H1 (cell line): ENCODE data around the gene UMOD. TPM values are rescaled to one million over a fixed set of nuclear protein-coding genes. Genes with fewer than 3 reads are reported as not detected.

Experiments used
- CTCF ChIA-PET: fragments of 300-600 bp; sonication (Branson Sonifier 250); formaldehyde crosslinking; loops from one replicate; lab custom pipeline; 2021; ENCODE audit not compliant: partially characterized antibody; lab: Charles Lee
- POLR2A ChIA-PET: fragments of 300-600 bp; sonication (Branson Sonifier 250); formaldehyde crosslinking; loops from one replicate; lab custom pipeline; 2021; ENCODE audit warnings: inconsistent platforms; ENCODE audit not compliant: partially characterized antibody; lab: Charles Lee
- DNase-seq, 2 experiments: peaks; one replicate each; pipeline versions ENCODE4 v3.0.0 to v3.0.0-alpha.2; 2010 to 2022; ENCODE audit warnings: low spot score in 2 of 2, low read depth in 1 of 2, mixed read lengths in 1 of 2
- FAIRE-seq: peaks from 2 replicates; lab custom pipeline; 2011; peaks lifted over from hg19 to GRCh38; lab: Jason Lieb, UNC
- H2AFZ ChIP-seq: 2 replicates; pipeline ENCODE4 v1.8.1; 2012; ENCODE audit warnings: low read length, inconsistent platforms
- H2AK5ac ChIP-seq: 2 replicates; pipeline ENCODE4 v1.6.1; 2013; ENCODE audit warnings: low read depth, low read length
- H2BK120ac ChIP-seq: replicated peaks from 2 replicates; pipeline ENCODE3; 2013; ENCODE audit warnings: low read depth, low read length, inconsistent platforms
- H2BK12ac ChIP-seq: 2 replicates; pipeline ENCODE4 v1.6.1; 2013; ENCODE audit warnings: low read depth, low read length
- H2BK15ac ChIP-seq: 2 replicates; pipeline ENCODE4 v1.6.1; 2013; ENCODE audit warnings: low read length
- H2BK20ac ChIP-seq: 2 replicates; pipeline ENCODE4 v1.6.1; 2013; ENCODE audit warnings: low read length
- H2BK5ac ChIP-seq: 2 replicates; pipeline ENCODE4 v1.6.1; 2013; ENCODE audit warnings: low read depth, low read length
- H3K14ac ChIP-seq: 2 replicates; pipeline ENCODE4 v1.6.1; 2013; ENCODE audit warnings: inconsistent platforms; ENCODE audit not compliant: insufficient read length
- H3K18ac ChIP-seq: 2 replicates; pipeline ENCODE4 v1.6.1; 2013; ENCODE audit warnings: low read length; ENCODE audit errors: extremely low read depth
- H3K23ac ChIP-seq: 2 replicates; pipeline ENCODE4 v1.6.1; 2013; ENCODE audit warnings: inconsistent platforms; ENCODE audit not compliant: insufficient read length
- H3K23me2 ChIP-seq: 2 replicates; pipeline ENCODE4 v1.6.1; 2013; ENCODE audit warnings: low read depth, low read length
- H3K27ac ChIP-seq: 2 replicates; pipeline ENCODE4 v1.6.1; 2011; ENCODE audit warnings: low read depth, low read length, inconsistent platforms
- H3K27me3 ChIP-seq, 4 experiments: replicated peaks in 1 of 4; 1 replicate in 1 of 4; 2 replicates in 3 of 4; pipeline versions ENCODE4 v1.6.1 to v1.8.1; 2011 to 2013; ENCODE audit warnings: low read length in 3 of 4, mild to moderate bottlenecking in 3 of 4, inconsistent platforms in 2 of 4, mixed read lengths in 2 of 4, moderate library complexity in 1 of 4; ENCODE audit not compliant: control insufficient read depth in 3 of 4, insufficient read depth in 3 of 4; ENCODE audit errors: extremely low read depth in 1 of 4
- H3K36me3 ChIP-seq, 4 experiments: 2 replicates each; pipeline versions ENCODE4 v1.6.1 to v1.8.1; 2011 to 2013; ENCODE audit warnings: mild to moderate bottlenecking in 4 of 4, low read length in 3 of 4, moderate library complexity in 2 of 4, control low read depth in 1 of 4, inconsistent platforms in 1 of 4; ENCODE audit not compliant: insufficient read depth in 4 of 4, control insufficient read depth in 2 of 4
- H3K4ac ChIP-seq: replicated peaks from 2 replicates; pipeline ENCODE3; 2013; ENCODE audit warnings: low read length, low read depth, mixed read lengths, inconsistent platforms; ENCODE audit not compliant: insufficient read length
- H3K4me1 ChIP-seq, 4 experiments: replicated peaks in 1 of 4; 1 replicate in 1 of 4; 2 replicates in 3 of 4; pipeline versions ENCODE4 v1.6.1 to v1.8.1; 2011 to 2013; ENCODE audit warnings: low read length in 3 of 4, inconsistent platforms in 2 of 4, mixed read lengths in 1 of 4; ENCODE audit not compliant: insufficient read depth in 4 of 4, control insufficient read depth in 3 of 4
- H3K4me2 ChIP-seq, 2 experiments: 2 replicates each; pipeline versions ENCODE4 v1.6.1 to v1.8.1; 2011 to 2013; ENCODE audit warnings: low read depth in 2 of 2, low read length in 2 of 2, control low read depth in 1 of 2, inconsistent platforms in 1 of 2, mild to moderate bottlenecking in 1 of 2; ENCODE audit not compliant: insufficient read depth in 1 of 2
- H3K4me3 ChIP-seq, 4 experiments: fragments of 200-600, 300-600 bp in 1 of 4; sonication (generic), shearing (Covaris generic), sonication (Bioruptor Twin) in 1 of 4; 2 replicates each; pipeline versions ENCODE4 v1.5.1 to v1.8.1; 2011 to 2016; ENCODE audit warnings: low read length in 4 of 4, low read depth in 3 of 4, control low read depth in 2 of 4, inconsistent platforms in 2 of 4, mild to moderate bottlenecking in 2 of 4, mixed read lengths in 1 of 4, moderate library complexity in 1 of 4; ENCODE audit not compliant: insufficient read depth in 2 of 4; ENCODE audit errors: extremely low read depth in 1 of 4
- H3K56ac ChIP-seq: replicated peaks from 2 replicates; pipeline ENCODE3; 2013; ENCODE audit warnings: low read depth, mild to moderate bottlenecking, mixed read lengths, low read length, inconsistent platforms; ENCODE audit not compliant: insufficient read length
- H3K79me1 ChIP-seq: 2 replicates; pipeline ENCODE4 v1.6.1; 2013; ENCODE audit warnings: low read depth, low read length, control low read depth
- H3K79me2 ChIP-seq, 2 experiments: 2 replicates each; pipeline versions ENCODE4 v1.6.1 to v1.8.1; 2012 to 2013; ENCODE audit warnings: low read length in 2 of 2, mild to moderate bottlenecking in 2 of 2, inconsistent platforms in 1 of 2; ENCODE audit not compliant: insufficient read depth in 2 of 2, control insufficient read depth in 1 of 2
- H3K9ac ChIP-seq, 4 experiments: replicated peaks in 1 of 4; 1 replicate in 1 of 4; 2 replicates in 3 of 4; pipeline versions ENCODE4 v1.6.1 to v1.8.1; 2011 to 2013; ENCODE audit warnings: low read depth in 3 of 4, low read length in 3 of 4, control low read depth in 2 of 4, mild to moderate bottlenecking in 2 of 4, moderate library complexity in 2 of 4, inconsistent platforms in 1 of 4; ENCODE audit errors: extremely low read depth in 1 of 4
- H3K9me3 ChIP-seq, 2 experiments: 2 replicates each; pipeline versions ENCODE4 v1.6.1 to v1.8.1; 2012 to 2013; ENCODE audit warnings: mild to moderate bottlenecking in 2 of 2, moderate library complexity in 2 of 2, control low read depth in 1 of 2, inconsistent platforms in 1 of 2, low read depth in 1 of 2, low read length in 1 of 2, mixed read lengths in 1 of 2; ENCODE audit not compliant: insufficient read depth in 2 of 2
- H4K20me1 ChIP-seq, 2 experiments: replicated peaks in 1 of 2; 2 replicates each; pipeline versions ENCODE3 to v1.8.1; 2011 to 2013; ENCODE audit warnings: inconsistent platforms in 2 of 2, low read length in 2 of 2, mild to moderate bottlenecking in 1 of 2; ENCODE audit not compliant: insufficient read depth in 2 of 2, control insufficient read depth in 1 of 2
- H4K5ac ChIP-seq: 2 replicates; pipeline ENCODE4 v1.6.1; 2013; ENCODE audit warnings: low read length, low read depth, mixed read lengths, inconsistent platforms; ENCODE audit not compliant: insufficient read length
- H4K8ac ChIP-seq: 2 replicates; pipeline ENCODE4 v1.8.0; 2013; ENCODE audit warnings: mild to moderate bottlenecking, moderate library complexity, low read length, inconsistent platforms; ENCODE audit not compliant: insufficient read depth; ENCODE audit errors: extremely low read depth
- H4K91ac ChIP-seq: replicated peaks from 2 replicates; pipeline ENCODE3; 2013; ENCODE audit warnings: low read length, mixed read lengths, inconsistent platforms; ENCODE audit not compliant: insufficient read length
- BRCA1 ChIP-seq: IDR thresholded peaks from 2 replicates; pipeline ENCODE4 v1.6.1; 2012; ENCODE audit warnings: low read depth, low read length, improper control_type of control experiment
- CEBPB ChIP-seq: IDR thresholded peaks from 2 replicates; pipeline ENCODE4 v1.6.1; 2012; ENCODE audit warnings: low read depth, low read length
- CHD1 ChIP-seq: IDR thresholded peaks from 2 replicates; pipeline ENCODE4 v1.6.1; 2012; ENCODE audit warnings: low read depth, low read length, improper control_type of control experiment
- CTCF ChIP-seq, 3 experiments: IDR thresholded peaks; 1 replicate in 2 of 3; 2 replicates in 1 of 3; pipeline versions ENCODE4 v1.5.1 to v1.6.1; 2011; ENCODE audit warnings: low read length in 3 of 3, mild to moderate bottlenecking in 3 of 3, inconsistent platforms in 2 of 3, low read depth in 1 of 3, moderate library complexity in 1 of 3; ENCODE audit not compliant: insufficient read depth in 1 of 3; ENCODE audit errors: control extremely low read depth in 1 of 3
- HDAC2 ChIP-seq, 2 experiments: fragments of 300-600 bp in 1 of 2; sonication (generic) in 1 of 2; IDR thresholded peaks; 2 replicates each; pipeline ENCODE4 v1.6.1; 2011 to 2012; ENCODE audit warnings: low read depth in 2 of 2, low read length in 2 of 2, mild to moderate bottlenecking in 2 of 2, moderate library complexity in 2 of 2, borderline replicate concordance in 1 of 2, inconsistent platforms in 1 of 2
- NANOG ChIP-seq: IDR thresholded peaks from 2 replicates; pipeline ENCODE4 v1.6.1; 2011; ENCODE audit warnings: low read length, low read depth, mild to moderate bottlenecking, inconsistent platforms; ENCODE audit not compliant: insufficient read depth, poor library complexity, severe bottlenecking
- POLR2A ChIP-seq, 2 experiments: IDR thresholded peaks; 1 replicate in 1 of 2; 2 replicates in 1 of 2; pipeline ENCODE4 v1.6.1; 2011; ENCODE audit warnings: low read depth in 2 of 2, low read length in 2 of 2, mild to moderate bottlenecking in 2 of 2; ENCODE audit errors: control extremely low read depth in 1 of 2
- RXRA ChIP-seq: IDR thresholded peaks from 2 replicates; pipeline ENCODE4 v1.6.1; 2011; ENCODE audit warnings: low read depth, mild to moderate bottlenecking, low read length, moderate library complexity; ENCODE audit not compliant: insufficient read depth
- SIRT6 ChIP-seq: IDR thresholded peaks from one replicate; pipeline ENCODE4 v1.7.1; 2012; ENCODE audit warnings: low read length, inconsistent platforms
- WGBS, 2 experiments: shearing (Covaris generic) in 1 of 2; methylation state at CpG; one replicate each; pipeline versions ENCODE4 v1.1.6 to v1.1.7; 2013 to 2015; ENCODE audit warnings: low lambda C conversion rate in 2 of 2, mixed read lengths in 2 of 2, inconsistent platforms in 1 of 2, low coverage in 1 of 2, missing lambda C conversion rate in 1 of 2; ENCODE audit not compliant: insufficient replicate concordance in 2 of 2, insufficient coverage in 1 of 2, insufficient read length in 1 of 2; ENCODE audit errors: extremely low coverage in 1 of 2, missing lambda C conversion rate in 1 of 2; 5-methylcytosine and 5-hydroxymethylcytosine counted together
- polyA plus RNA-seq, 7 experiments: library from polyadenylated mRNA; depleted of rRNA in 3 of 7; stranded (reverse) in 5 of 7; unstranded in 2 of 7; fragments of >200 nt in 5 of 7; fragments of 200-250 nt in 2 of 7; gene quantifications; 1 replicate in 5 of 7; 2 replicates in 1 of 7; 4 replicates in 1 of 7; pipeline versions ENCODE4 v1.2.1 to v1.2.3, GENCODE V29; 2011 to 2013; ENCODE audit warnings: missing spikeins in 2 of 7, mixed read lengths in 2 of 7
- total RNA-seq: library from RNA; stranded (reverse); fragmentation: NEBNext Ultra II Directional; extraction: Animal tissue kit (Norgen Biotek cat#: 25700); gene quantifications from 2 replicates; pipeline ENCODE4 v1.2.1, GENCODE V29; 2021

UMOD gene
- total and polyA plus RNA-seq, 2 of the 8 experiments (the other 6 are each of a cell fraction or from before 2014, with no cell fraction given), result not detected

GRCh38 chr16:20310421-20311395, 41.8 kb downstream of the UMOD start:
- no peaks in the 10 kb centered on the region for H3K36me3 ChIP-seq
- DNase-seq, result no peak
- no peak overlapping the region for H4K8ac ChIP-seq
- no peak overlapping the region for H2BK5ac ChIP-seq
- H3K4ac ChIP-seq, result no peak overlapping the region
- WGBS, 2 experiments, result 96% methylated on average over 11 of the region's 11 CpGs; no CpG with 5 or more reads in 1 of the 2 experiments
- no peaks in the 10 kb centered on the region for H3K79me1 ChIP-seq
- H2BK15ac ChIP-seq, result no peak overlapping the region
- no peaks in the 10 kb centered on the region for H3K27me3 ChIP-seq
- H3K79me2 ChIP-seq, result no peaks in the 10 kb centered on the region
- H3K18ac ChIP-seq, result no peak overlapping the region
- H3K4me3 ChIP-seq, result no peak overlapping the region
- H2BK120ac ChIP-seq, result no peak overlapping the region
- no peak overlapping the region for H3K27ac ChIP-seq
- no peak overlapping the region for H4K91ac ChIP-seq
- H2AFZ ChIP-seq, result no peak overlapping the region
- no peak overlapping the region for H2AK5ac ChIP-seq
- H3K9ac ChIP-seq, result no peak overlapping the region
- ChIA-PET POLR2A (no interaction called here), CTCF (interaction anchor here (1.2 to 3.3 kb wide), 8 partner anchors 10 to 423 kb away, joined by 3 to 12 read pairs (median 5); no protein-coding TSS in a partner anchor)
- no peak overlapping the region for H2BK12ac ChIP-seq
- H3K4me2 ChIP-seq, result no peak overlapping the region
- H4K20me1 ChIP-seq, result peaks cover 0 to 2% of the 10 kb centered on the region in 2 experiments
- H3K14ac ChIP-seq, result no peak overlapping the region
- no peaks in the 10 kb centered on the region for H3K23me2 ChIP-seq
- H2BK20ac ChIP-seq, result no peak overlapping the region
- peaks cover 0 to 2% of the 10 kb centered on the region in 2 experiments; a peak in 1 of 4 replicates for H3K9me3 ChIP-seq
- no peak overlapping the region for H3K56ac ChIP-seq
- FAIRE-seq, result no peak
- H3K4me1 ChIP-seq, result no peaks in the 10 kb centered on the region
- no peak overlapping the region for H4K5ac ChIP-seq
- no peak overlapping the region for H3K23ac ChIP-seq
- TF ChIP-seq POLR2A (IDR thresholded peaks at IDR 0.05; ENCODE audit: control extremely low read depth in 1 of 2, low read depth in 2 of 2, low read length in 2 of 2) (no peak), HDAC2 (IDR thresholded peaks at IDR 0.05; ENCODE audit: borderline replicate concordance in 1 of 2, low read depth in 2 of 2, low read length in 2 of 2) (no peak), NANOG (no peak), RXRA (no peak), BRCA1 (no peak), CTCF (IDR thresholded peaks at IDR 0.05; ENCODE audit: control extremely low read depth in 1 of 3, insufficient read depth in 1 of 3, low read depth in 1 of 3, low read length in 3 of 3) (no peak), CHD1 (no peak), CEBPB (no peak), SIRT6 (no peak)
